Measurements from ENCODE around the gene CCDC88B.

- peak; percentile 43 for TF ChIP-seq POLR2A (IDR thresholded peaks at IDR 0.05; ENCODE audit: low read depth, low read length)
- TF ChIP-seq TAF1 (IDR thresholded peaks at IDR 0.05; ENCODE audit: borderline replicate concordance, low read depth, low read length) = no peak; the same call in 1 of the 2 replicates
Observed at GRCh38 chr11:64331569-64332371, 8.2 kb upstream of the CCDC88B start.
